Epithelial cell of proximal tubule (primary cell): Measurements from ENCODE around the gene SERPINB13. TPM values are rescaled to one million over a fixed set of nuclear protein-coding genes. Genes with fewer than 3 reads are reported as not detected.
"Not testable (repeated sequence)": the region's sequence is repeated elsewhere in the genome, so short reads cannot be mapped to it uniquely, and the experiment has no call there.

Source experiments
- DNase-seq: peaks from one replicate; pipeline ENCODE4 v3.0.0-alpha.2; 2011; ENCODE audit warnings: low read depth
- H3K4me3 ChIP-seq: 2 replicates; pipeline ENCODE4 v1.5.1; 2011; ENCODE audit warnings: low read depth, mild to moderate bottlenecking, low read length
- CTCF ChIP-seq: conservative IDR thresholded peaks from 2 replicates; pipeline ENCODE4 v1.5.1; 2012; ENCODE audit warnings: low read depth, mild to moderate bottlenecking, low read length
- total RNA-seq: library from RNA; depleted of rRNA; stranded (reverse); fragments of >200 nt; gene quantifications from 2 replicates; pipeline ENCODE4 v1.2.3, GENCODE V29; 2015

The SERPINB13 gene
- total RNA-seq, 1 donor from 2014 or later, result not detected

- DNase-seq, result no peak
- no peak for TF ChIP-seq CTCF
- H3K4me3 ChIP-seq, result no peak overlapping the region
Measured at GRCh38 chr18:63617915-63618234, 30.7 kb downstream of the SERPINB13 start.

GRCh38 chr18:63619661-63620060, 32.5 kb downstream of the SERPINB13 start:
- no peak overlapping the region for H3K4me3 ChIP-seq
- no peak for DNase-seq
- no peak for TF ChIP-seq CTCF

GRCh38 chr18:63624863-63625262, 37.7 kb downstream of the SERPINB13 start:
- TF ChIP-seq CTCF, result no peak
- no peak for DNase-seq
- no peak overlapping the region for H3K4me3 ChIP-seq

GRCh38 chr18:63626431-63626830, 39.3 kb downstream of the SERPINB13 start:
- no peak for TF ChIP-seq CTCF
- DNase-seq, result no peak
- no peak overlapping the region for H3K4me3 ChIP-seq

GRCh38 chr18:63627819-63628218, 40.7 kb downstream of the SERPINB13 start:
- TF ChIP-seq CTCF, result no peak
- no peak overlapping the region for H3K4me3 ChIP-seq
- no peak for DNase-seq

- H3K4me3 ChIP-seq, result no peak overlapping the region
- no peak for TF ChIP-seq CTCF
- no peak for DNase-seq
Measured at GRCh38 chr18:63637703-63638102, 50.6 kb downstream of the SERPINB13 start.

- H3K4me3 ChIP-seq, DNase-seq: not testable (repeated sequence)
Measured at GRCh38 chr18:63641157-63641680, 54.1 kb downstream of the SERPINB13 start.

- not testable (repeated sequence) for H3K4me3 ChIP-seq, DNase-seq
Measured at GRCh38 chr18:63642668-63643356, 55.7 kb downstream of the SERPINB13 start.

- DNase-seq, H3K4me3 ChIP-seq: not testable (repeated sequence)
Measured at GRCh38 chr18:63644142-63644541, 57.0 kb downstream of the SERPINB13 start, which contains the start of gene SERPINB4. SERPINB4 (minus strand) TSS chr18:63644256; CDS start chr18:63643577, 679 bp downstream.

GRCh38 chr18:63644694-63645093, 57.6 kb downstream of the SERPINB13 start:
- H3K4me3 ChIP-seq, DNase-seq: not testable (repeated sequence)
